CD4-positive, alpha-beta T cell treated with Interleukin-17A for 1 hour (primary cell): ENCODE measurements around the gene THRSP.

Source experiments
- DNase-seq: peaks from one replicate; pipeline ENCODE4 v3.0.0-alpha.2; 2020

Gene THRSP

DNA sequence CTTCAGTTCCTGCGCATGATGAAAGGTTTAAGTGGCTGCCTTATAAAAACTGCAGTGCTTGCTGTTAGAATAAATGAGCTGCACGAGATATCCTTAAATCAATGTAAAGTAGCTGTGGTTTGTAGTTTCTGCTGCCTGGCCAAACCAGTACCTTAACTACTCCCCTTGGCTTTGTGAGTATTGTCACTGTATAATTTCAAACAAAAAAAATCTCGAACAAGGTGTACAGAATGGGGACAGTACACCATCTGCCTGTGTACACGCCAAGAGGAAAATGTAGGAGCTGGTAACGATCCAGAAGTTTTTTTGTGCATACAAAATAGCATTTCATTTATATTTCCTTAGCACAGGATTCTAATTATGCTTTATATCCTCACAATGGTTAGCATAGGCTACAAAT lies 36.6 kb downstream of the THRSP start:
- DNase-seq: no peak

DNA sequence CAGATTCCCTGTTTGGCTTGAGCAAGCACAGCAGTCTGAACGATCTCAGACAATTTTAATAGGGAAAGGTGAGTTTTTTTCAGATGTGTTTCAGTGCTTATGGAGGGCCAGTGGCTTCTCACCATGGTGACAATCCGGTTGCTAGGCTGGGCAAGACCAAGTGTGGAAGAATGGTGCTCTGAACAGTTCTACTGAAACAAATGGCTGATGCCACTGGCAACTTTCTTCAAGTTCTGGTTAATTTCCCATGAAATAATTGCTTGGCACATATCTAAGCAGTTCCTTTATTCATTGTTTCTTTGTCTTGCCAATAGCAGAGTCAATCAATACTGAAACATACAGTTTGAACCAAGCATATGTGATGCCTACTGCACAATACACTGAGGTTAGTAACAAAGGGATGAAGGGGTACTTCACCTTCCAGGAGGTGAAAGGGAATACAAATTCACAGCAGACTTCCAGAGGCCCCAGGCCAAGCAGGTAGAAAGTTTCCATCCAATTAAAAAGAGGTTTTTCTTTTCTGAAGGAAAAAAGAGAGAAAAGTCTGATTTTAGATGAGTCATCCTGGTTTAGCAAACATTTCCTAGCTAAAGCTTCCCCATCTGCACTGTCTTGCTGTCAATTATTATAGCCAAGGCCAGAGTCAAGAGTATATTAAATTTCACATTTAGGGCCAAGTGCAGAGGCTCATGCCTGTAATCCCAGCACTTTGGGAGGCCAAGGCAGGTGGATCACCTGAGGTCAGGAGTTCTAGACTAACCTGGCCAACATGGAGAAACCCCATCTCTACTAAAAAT lies 37.2 kb downstream of the THRSP start:
- DNase-seq: no peak

DNA sequence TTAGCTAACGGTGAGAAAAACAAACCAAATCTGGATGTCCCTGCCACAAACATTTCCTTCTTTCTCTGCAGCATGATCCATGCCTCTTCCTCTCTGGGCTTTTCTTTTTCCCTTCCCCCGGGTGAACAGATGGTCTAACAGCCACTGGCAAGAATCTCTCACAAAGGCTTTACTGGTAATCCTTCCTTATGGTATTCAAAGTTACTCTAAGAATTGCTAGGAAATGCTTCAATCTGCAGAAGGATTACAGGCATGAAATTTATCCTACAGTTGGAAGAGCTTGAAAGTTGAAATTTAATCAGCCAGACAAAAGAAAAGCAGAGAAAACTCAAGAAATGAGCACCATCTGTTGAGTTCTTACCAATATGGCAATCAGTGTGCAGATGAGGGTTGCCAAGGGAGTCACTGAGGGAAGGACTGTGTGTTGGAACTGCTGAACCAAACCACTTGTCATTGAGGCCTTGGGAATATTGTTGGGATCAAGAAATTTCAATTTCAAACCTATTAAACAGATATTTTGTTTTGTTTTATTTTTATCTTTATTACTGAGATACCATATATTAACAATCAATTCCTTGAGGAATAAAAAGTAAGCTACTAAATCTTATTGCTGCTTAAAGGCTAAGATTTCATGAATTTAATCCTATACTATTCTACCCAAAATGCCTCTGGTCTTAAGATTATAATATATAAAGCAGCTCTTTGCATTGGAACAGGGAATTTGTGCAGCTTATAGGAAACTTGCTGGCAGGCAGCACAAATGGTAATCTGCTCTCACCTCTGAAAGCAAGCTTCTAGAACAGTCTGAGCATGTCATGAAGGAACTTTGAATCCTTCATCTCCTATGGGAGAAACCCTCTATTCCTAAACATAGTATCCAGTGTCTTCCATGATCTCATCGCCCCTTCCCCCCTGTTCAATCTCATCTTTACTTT lies 45.7 kb downstream of the THRSP start:
- no peak for DNase-seq

DNA sequence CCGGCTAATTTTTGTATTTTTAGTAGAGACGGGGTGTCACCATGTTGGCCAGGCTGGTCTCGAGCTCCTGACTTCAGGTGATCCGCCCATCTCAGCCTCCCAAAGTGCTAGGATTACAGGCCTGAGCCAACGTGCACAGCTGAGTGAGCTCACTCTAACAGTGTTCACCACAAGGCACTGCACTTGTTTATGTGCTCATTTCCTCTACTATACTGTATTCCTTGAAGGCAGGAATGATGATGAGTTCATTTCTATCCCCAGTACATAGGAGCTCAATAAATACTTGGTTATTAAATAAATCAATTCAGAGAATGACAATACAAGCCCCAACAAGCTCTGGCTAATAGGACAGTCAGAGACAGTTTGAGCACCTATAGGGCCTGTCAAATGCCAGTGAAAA lies 46.7 kb downstream of the THRSP start:
- no peak for DNase-seq

DNA sequence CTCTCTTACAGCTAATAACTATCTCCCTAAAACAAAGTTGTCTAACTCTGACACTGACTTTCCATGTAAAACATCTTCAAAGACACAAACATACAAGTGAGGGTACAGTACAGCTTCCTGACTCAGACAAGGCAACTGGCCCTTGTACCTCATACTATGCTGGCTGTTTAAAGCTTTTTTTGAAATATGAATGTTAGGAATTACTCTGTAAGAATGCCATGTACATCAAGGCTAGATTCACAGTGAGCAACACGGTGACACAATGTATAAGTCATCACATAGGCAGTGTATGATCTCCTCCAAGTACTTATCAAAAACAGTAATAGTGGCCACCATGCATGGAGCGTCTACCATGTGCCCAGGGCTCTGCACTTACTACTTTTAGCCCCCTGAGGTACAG lies 47.2 kb downstream of the THRSP start:
- no peak for DNase-seq

DNA sequence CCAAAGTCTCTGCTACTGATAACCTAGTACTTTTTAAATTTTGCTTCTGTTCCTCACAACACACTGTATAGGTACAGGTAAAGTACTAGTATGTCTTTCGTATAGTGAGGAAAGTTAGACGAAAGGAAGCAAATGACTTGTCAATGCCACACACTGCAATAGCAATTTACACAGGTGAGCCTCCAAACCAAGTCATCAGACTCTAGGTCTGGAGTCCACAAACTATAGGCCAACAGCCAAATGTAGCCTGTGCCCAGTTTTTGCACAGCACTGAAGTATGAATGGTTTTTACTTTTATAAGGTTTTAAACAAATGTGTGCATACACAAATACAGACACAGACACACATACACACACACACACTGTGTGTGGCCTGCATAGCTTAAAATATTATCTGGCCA lies 47.6 kb downstream of the THRSP start:
- DNase-seq: no peak

DNA sequence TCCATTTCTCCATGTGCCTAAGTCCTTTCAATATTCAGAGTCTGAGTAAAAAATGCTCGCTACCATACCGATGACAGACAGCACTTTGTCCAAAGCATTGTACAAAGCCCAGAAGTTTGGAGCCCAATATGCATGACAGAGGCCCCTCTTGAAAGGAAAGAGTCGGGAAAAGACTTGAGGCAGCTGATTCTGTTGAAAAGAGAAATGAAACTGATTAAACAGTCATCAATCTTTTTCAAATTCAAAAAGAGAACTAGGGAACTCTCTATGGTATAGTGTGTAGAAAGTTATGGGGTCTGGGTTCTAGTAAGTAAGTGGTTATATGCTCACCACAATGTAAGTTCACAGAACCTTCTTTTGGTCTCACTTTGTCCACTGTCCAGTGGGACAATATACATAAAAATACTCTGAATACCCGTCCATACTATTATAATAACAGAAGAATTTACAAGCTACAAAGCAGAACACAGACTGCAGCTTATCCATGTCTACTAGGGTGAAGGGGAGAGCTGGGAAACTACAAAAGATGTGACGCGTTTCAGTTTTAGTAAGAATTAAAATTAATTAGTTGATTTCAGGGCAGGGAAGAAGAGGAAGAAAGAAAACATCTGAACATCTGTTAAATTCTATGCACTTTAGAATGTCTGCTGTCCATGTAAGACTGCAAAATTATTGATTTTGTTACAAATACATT lies 49.1 kb downstream of the THRSP start:
- no peak for DNase-seq
